Body of pancreas (tissue), 4 donors: ENCODE data around the gene FLCN. TPM values are rescaled to one million over a fixed set of nuclear protein-coding genes. Genes with fewer than 3 reads are reported as not detected.
"Not testable (repeated sequence)": the region's sequence is repeated elsewhere in the genome, so short reads cannot be mapped to it uniquely, and the experiment has no call there.

ENCODE experiments used
- ATAC-seq: fragments of 150-250 bp; one replicate; pipeline ENCODE4 v1.9.1; 2016
- DNase-seq, 4 donors: peaks; one replicate each; pipeline ENCODE4 v3.0.0-alpha.2; 2019
- H3K27ac ChIP-seq, 4 donors: fragments of 200-600 bp; sonication (generic); 1 replicate in 3 of 4; 2 replicates in 1 of 4; pipeline versions ENCODE4 v1.5.1 to v1.6.1; 2016 to 2019; ENCODE audit warnings: mild to moderate bottlenecking in 1 of 4, mixed read lengths in 1 of 4, moderate library complexity in 1 of 4
- H3K27me3 ChIP-seq, 2 donors: fragments of 200-600 bp; sonication (generic); one replicate each; pipeline ENCODE4 v1.6.0; 2016; ENCODE audit warnings: mild to moderate bottlenecking in 1 of 2
- H3K36me3 ChIP-seq, 2 donors: fragments of 200-600 bp; sonication (generic); replicated peaks in 1 of 2; 2 replicates each; pipeline ENCODE4 v1.5.1; 2016; ENCODE audit warnings: low read depth in 2 of 2; ENCODE audit not compliant: insufficient read depth in 1 of 2
- H3K4me1 ChIP-seq: fragments of 200-600 bp; sonication (generic); one replicate; pipeline ENCODE4 v1.6.0; 2016
- H3K4me3 ChIP-seq, 2 donors: fragments of 200-600 bp; sonication (generic); 1 replicate in 1 of 2; 2 replicates in 1 of 2; pipeline ENCODE4 v1.5.1; 2016 to 2019
- H3K9me3 ChIP-seq, 3 donors: fragments of 200-600 bp; sonication (generic); 1 replicate in 2 of 3; 2 replicates in 1 of 3; pipeline ENCODE4 v1.5.1; 2016
- POLR2A ChIP-seq, 3 donors: fragments of 450-650 bp; IDR thresholded peaks; one replicate each; pipeline ENCODE4 v1.6.1; 2016; ENCODE audit warnings: antibody characterized with exemption in 3 of 3, mild to moderate bottlenecking in 2 of 3
- WGBS, 2 donors: methylation state at CpG; one replicate each; pipeline ENCODE4 v1.1.5; 2017; 5-methylcytosine and 5-hydroxymethylcytosine counted together
- intact Hi-C: fragments of 100-400 bp; cut with DNase I; formaldehyde crosslinking; loops from one replicate; pipeline ENCODE4 v1.15.1; 2023
- total RNA-seq, 2 donors: library from RNA; depleted of rRNA; stranded (reverse); fragments of >200 nt; gene quantifications; one replicate each; pipeline ENCODE4 v1.1.0, GENCODE V29; 2016
- TF ChIP-seq, protein P1 (sequence below), 7 experiments: fragments of 450-650 bp in 4 of 7; fragments of 200-600 bp in 3 of 7; sonication (generic) in 3 of 7; IDR thresholded peaks; one replicate each; pipeline ENCODE4 v1.5.1; 2016 to 2019; ENCODE audit warnings: antibody characterized with exemption in 7 of 7

Gene FLCN
- total RNA-seq, 2 donors from 2014 or later: 35.8 to 64.3 TPM

DNA sequence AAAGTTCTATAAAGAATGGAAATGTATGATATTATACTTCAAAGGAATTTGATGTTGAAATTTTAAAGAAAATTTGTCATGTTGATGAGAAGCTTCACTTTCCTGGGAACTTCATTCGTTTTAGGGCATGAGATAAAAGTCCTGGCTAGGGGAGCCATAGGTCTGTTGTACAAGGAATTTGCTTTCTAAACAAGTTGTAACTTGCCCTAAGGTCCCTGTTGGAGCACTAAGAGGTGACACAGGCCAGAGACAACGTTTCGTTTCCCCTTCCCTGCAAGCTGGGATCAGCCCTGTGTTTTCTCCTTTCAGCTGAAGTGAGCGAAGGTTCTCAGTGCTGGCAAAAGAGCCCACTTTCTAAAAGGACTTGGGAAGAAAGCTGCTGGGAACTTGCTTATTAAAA is 47.4 kb downstream of the FLCN start:
- H3K4me3 ChIP-seq: no peak overlapping the region
- intact Hi-C loops: no loop called here
- 64 to 72% methylated on average over 4 of the region's 4 CpGs for WGBS, 2 donors
- peaks cover 34% of the 10 kb centered on the region for H3K4me1 ChIP-seq
- no peak overlapping the region for H3K27ac ChIP-seq
- H3K9me3 ChIP-seq: no peaks in the 10 kb centered on the region
- TF ChIP-seq, protein P1, sequence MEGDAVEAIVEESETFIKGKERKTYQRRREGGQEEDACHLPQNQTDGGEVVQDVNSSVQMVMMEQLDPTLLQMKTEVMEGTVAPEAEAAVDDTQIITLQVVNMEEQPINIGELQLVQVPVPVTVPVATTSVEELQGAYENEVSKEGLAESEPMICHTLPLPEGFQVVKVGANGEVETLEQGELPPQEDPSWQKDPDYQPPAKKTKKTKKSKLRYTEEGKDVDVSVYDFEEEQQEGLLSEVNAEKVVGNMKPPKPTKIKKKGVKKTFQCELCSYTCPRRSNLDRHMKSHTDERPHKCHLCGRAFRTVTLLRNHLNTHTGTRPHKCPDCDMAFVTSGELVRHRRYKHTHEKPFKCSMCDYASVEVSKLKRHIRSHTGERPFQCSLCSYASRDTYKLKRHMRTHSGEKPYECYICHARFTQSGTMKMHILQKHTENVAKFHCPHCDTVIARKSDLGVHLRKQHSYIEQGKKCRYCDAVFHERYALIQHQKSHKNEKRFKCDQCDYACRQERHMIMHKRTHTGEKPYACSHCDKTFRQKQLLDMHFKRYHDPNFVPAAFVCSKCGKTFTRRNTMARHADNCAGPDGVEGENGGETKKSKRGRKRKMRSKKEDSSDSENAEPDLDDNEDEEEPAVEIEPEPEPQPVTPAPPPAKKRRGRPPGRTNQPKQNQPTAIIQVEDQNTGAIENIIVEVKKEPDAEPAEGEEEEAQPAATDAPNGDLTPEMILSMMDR (IDR thresholded peaks at IDR 0.05): no peak
- TF ChIP-seq POLR2A (IDR thresholded peaks at IDR 0.05): no peak
- no peak for DNase-seq
- H3K36me3 ChIP-seq: peaks cover 0 to under 1% of the 10 kb centered on the region in 2 donors
- ATAC-seq: no peak
- no peaks in the 10 kb centered on the region for H3K27me3 ChIP-seq

DNA sequence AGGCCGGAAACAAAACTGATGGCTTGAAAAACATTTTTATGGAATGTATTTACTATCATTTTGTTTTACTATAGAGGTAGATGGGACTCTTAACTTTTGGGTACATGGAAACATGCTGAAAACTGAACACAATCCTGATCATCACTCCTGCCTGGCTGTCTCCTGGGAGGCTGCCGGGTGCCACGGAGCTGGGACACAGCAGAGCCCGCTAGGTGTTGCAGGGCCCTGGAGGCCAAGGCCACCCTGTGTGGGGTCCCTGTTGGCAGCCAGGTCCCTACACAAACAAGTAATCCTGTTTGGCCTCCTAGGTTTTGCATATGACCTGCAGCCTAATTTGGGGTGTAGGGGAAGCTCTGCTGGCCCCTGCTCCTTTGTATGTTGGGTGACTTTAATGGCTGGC is 48.4 kb downstream of the FLCN start:
- peaks cover 34% of the 10 kb centered on the region for H3K4me1 ChIP-seq
- H3K36me3 ChIP-seq: peaks cover 0 to 3% of the 10 kb centered on the region in 2 donors
- TF ChIP-seq, protein P1 (IDR thresholded peaks at IDR 0.05): no peak
- TF ChIP-seq POLR2A (IDR thresholded peaks at IDR 0.05): no peak
- ATAC-seq: no peak
- intact Hi-C loops: no loop called here
- no peaks in the 10 kb centered on the region for H3K27me3 ChIP-seq
- WGBS, 2 donors: 92 to 96% methylated on average over 4 of the region's 4 CpGs
- H3K4me3 ChIP-seq: no peak overlapping the region
- no peak overlapping the region for H3K27ac ChIP-seq
- H3K9me3 ChIP-seq: no peaks in the 10 kb centered on the region
- no peak for DNase-seq

DNA sequence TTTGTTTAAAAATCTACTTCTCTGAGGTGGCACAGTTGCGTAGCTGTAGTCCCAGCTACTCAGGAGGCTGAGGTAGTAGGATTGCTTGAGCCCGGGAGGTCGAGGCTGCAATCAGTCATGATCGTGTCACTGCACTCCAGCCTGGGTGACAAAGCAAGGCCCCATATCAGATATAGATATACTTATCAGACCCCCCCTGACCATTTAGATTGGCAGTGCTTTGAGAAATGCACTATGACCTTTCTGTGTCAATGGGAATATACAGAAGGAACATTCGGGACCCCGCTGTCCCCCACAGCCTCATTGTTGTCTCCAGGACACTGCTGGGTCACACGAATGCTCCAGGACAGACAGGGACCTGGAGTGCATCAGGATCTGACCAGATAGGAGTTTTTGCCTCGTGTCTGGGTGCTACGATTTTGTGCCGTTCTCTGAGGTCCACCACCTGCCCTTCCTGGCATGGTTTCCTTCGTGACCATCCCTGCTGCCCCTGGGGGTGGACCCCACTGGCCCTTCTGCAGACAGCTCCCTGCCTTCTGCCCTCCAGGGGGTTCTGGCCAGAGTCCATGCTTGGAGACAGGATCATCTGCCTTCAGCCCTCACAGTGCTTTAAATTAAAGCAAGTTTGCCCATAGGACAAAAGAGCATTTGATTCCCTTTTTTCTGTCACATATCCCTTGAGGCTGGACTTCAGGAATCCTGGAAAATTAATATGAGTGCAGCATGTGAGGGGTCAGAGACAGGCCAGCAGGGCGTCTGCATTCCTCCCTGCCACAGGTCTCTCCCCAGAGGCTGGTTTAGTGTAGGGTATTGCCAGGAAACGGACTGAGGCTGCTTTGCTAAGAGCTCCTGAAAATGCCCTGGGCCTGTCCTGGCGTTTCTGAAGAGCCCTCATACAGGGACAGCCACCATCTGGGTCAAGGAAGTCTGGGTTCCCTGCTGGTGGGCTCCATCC is 50.1 kb downstream of the FLCN start:
- WGBS, 2 donors: 45 to 47% methylated on average over 11 to 14 of the region's 14 CpGs
- no peaks in the 10 kb centered on the region for H3K27me3 ChIP-seq
- peak overlapping the region in 3 of 4 donors; percentile 27 to 56 (median 28) for H3K27ac ChIP-seq
- H3K4me3 ChIP-seq: no peak overlapping the region
- ATAC-seq (peak; percentile 53), DNase-seq (no peak)
- intact Hi-C loops: no loop called here
- H3K9me3 ChIP-seq: no peaks in the 10 kb centered on the region
- peaks cover 0 to 9% of the 10 kb centered on the region in 2 donors for H3K36me3 ChIP-seq
- TF ChIP-seq, protein P1 (IDR thresholded peaks at IDR 0.05): no peak
- no peak for TF ChIP-seq POLR2A (IDR thresholded peaks at IDR 0.05)
- H3K4me1 ChIP-seq: peaks cover 34% of the 10 kb centered on the region

GRCh38 chr17:17186051-17186450 is 50.9 kb downstream of the FLCN start:
- intact Hi-C loops: no loop called here
- Histone ChIP-seq H3K4me1 (peaks cover 34% of the 10 kb centered on the region), H3K27ac (peak overlapping the region in 3 of 4 donors; percentile 27 to 56 (median 28)), H3K4me3 (no peak overlapping the region), H3K9me3 (no peaks in the 10 kb centered on the region), H3K27me3 (no peaks in the 10 kb centered on the region), H3K36me3 (peaks cover 3 to 9% of the 10 kb centered on the region in 2 donors)
- DNase-seq (peak in 3 of 4 donors; percentile 25 to 49 (median 44)), ATAC-seq (peak; percentile 71)
- TF ChIP-seq, protein P1 (IDR thresholded peaks at IDR 0.05): no peak
- no peak for TF ChIP-seq POLR2A (IDR thresholded peaks at IDR 0.05)
- 33 to 36% methylated on average over 3 of the region's 3 CpGs for WGBS, 2 donors

- Histone ChIP-seq H3K4me1 (peaks cover 29% of the 10 kb centered on the region), H3K27ac (peak overlapping the region in 3 of 4 donors; percentile 27 to 56 (median 28)), H3K36me3 (peaks cover 12 to 15% of the 10 kb centered on the region in 2 donors)
- intact Hi-C loops, DNase-seq, H3K4me3 ChIP-seq, ATAC-seq, H3K9me3 ChIP-seq, H3K27me3 ChIP-seq: not testable (repeated sequence)
- 73 to 76% methylated on average over 13 of the region's 13 CpGs for WGBS, 2 donors
These were observed 51.8 kb downstream of the FLCN start for GRCh38 chr17:17184985-17185757.
